Spleen (tissue), 11 donors: Measurements from ENCODE around the gene ITGB8. TPM values are rescaled to one million over a fixed set of nuclear protein-coding genes. Genes with fewer than 3 reads are reported as not detected.
"Not testable (repeated sequence)": the region's sequence is repeated elsewhere in the genome, so short reads cannot be mapped to it uniquely, and the experiment has no call there.

ENCODE experiments used
- DNase-seq: peaks from one replicate; pipeline ENCODE4 v3.0.0-alpha.2; 2020
- H3K27ac ChIP-seq, 8 donors: fragments of 200-600 bp; sonication (generic) in 7 of 8; 1 replicate in 4 of 8; 2 replicates in 4 of 8; pipeline versions ENCODE4 v1.5.0 to v1.8.0; 2016 to 2021; ENCODE audit warnings: inconsistent platforms in 4 of 8, mild to moderate bottlenecking in 4 of 8, moderate library complexity in 1 of 8
- H3K27me3 ChIP-seq, 7 donors: fragments of 200-600 bp; sonication (generic) in 6 of 7; replicated peaks in 1 of 7; 1 replicate in 4 of 7; 2 replicates in 3 of 7; pipeline versions ENCODE4 v1.5.0 to v1.8.0; 2016 to 2021; ENCODE audit warnings: inconsistent platforms in 3 of 7, mild to moderate bottlenecking in 1 of 7
- H3K36me3 ChIP-seq, 6 donors: fragments of 200-600 bp; sonication (generic) in 5 of 6; 1 replicate in 4 of 6; 2 replicates in 2 of 6; pipeline versions ENCODE4 v1.5.0 to v1.8.0; 2016 to 2021; ENCODE audit warnings: inconsistent platforms in 2 of 6
- H3K4me1 ChIP-seq, 6 donors: fragments of 200-600 bp; sonication (generic) in 5 of 6; 1 replicate in 3 of 6; 2 replicates in 3 of 6; pipeline versions ENCODE4 v1.5.0 to v1.8.0; 2016 to 2021; ENCODE audit warnings: inconsistent platforms in 3 of 6
- H3K4me3 ChIP-seq, 8 donors: fragments of 200-600 bp; sonication (generic) in 7 of 8; 1 replicate in 4 of 8; 2 replicates in 4 of 8; pipeline versions ENCODE4 v1.5.0 to v1.8.0; 2016 to 2021; ENCODE audit warnings: inconsistent platforms in 4 of 8, mild to moderate bottlenecking in 4 of 8, moderate library complexity in 2 of 8
- H3K9me3 ChIP-seq, 8 donors: fragments of 200-600 bp; sonication (generic) in 7 of 8; 1 replicate in 4 of 8; 2 replicates in 4 of 8; pipeline versions ENCODE4 v1.5.0 to v1.8.0; 2016 to 2021; ENCODE audit warnings: inconsistent platforms in 4 of 8
- CTCF ChIP-seq, 11 experiments: fragments of 200-600 bp in 7 of 11; fragments of 450-650 bp in 4 of 11; sonication (generic) in 4 of 11; IDR thresholded peaks in 8 of 11; conservative IDR thresholded peaks in 3 of 11; 1 replicate in 7 of 11; 2 replicates in 4 of 11; pipeline versions ENCODE4 v1.4.0 to v1.8.0; 2016 to 2021; ENCODE audit warnings: antibody characterized with exemption in 11 of 11, inconsistent platforms in 4 of 11, mild to moderate bottlenecking in 1 of 11
- POLR2A ChIP-seq, 3 donors: fragments of 450-650 bp; IDR thresholded peaks; one replicate each; pipeline ENCODE4 v1.5.1; 2017; ENCODE audit warnings: antibody characterized with exemption in 3 of 3, mild to moderate bottlenecking in 1 of 3
- POLR2AphosphoS5 ChIP-seq, 3 donors: sonication (generic); formaldehyde crosslinking; IDR thresholded peaks; one replicate each; pipeline ENCODE4 v1.5.1; 2017; ENCODE audit warnings: antibody characterized with exemption in 3 of 3
- WGBS, 5 donors: extraction: QIAGEN DNeasy Blood & Tissue Kit in 3 of 5; methylation state at CpG; one replicate each; pipeline versions ENCODE4 v1.1.5 to v1.1.7; 2013 to 2018; 5-methylcytosine and 5-hydroxymethylcytosine counted together
- intact Hi-C: fragments of 100-400 bp; cut with DNase I; formaldehyde crosslinking; loops from one replicate; pipeline ENCODE4 v1.15.0; 2023; ENCODE audit warnings: low total_unique reads
- polyA plus RNA-seq, 3 donors: library from polyadenylated mRNA; stranded (reverse); fragments of 200-250 nt; gene quantifications; one replicate each; pipeline ENCODE4 v1.2.1, GENCODE V29; 2013
- total RNA-seq, 7 donors: library from RNA; depleted of rRNA in 3 of 7; stranded (reverse); fragments of >200 nt in 3 of 7; fragmentation: NEBNext Ultra II Directional in 4 of 7; extraction: Animal tissue kit (Norgen Biotek cat#: 25700) in 4 of 7; gene quantifications; one replicate each; pipeline versions ENCODE4 v1.1.0 to v1.2.1, GENCODE V29; 2016 to 2021
- donor health status: healthy with polysubstance abuse.
- donor health status: DM: no; HTN: no; CAD: no; lungs with moderate emphysema.
- donor health status: DM: no; HTN: no; CAD: no.
- donor health status: Bipolar disorder and iron deficiency.
- donor health status: healthy.
- donor health status: DM: no; HTN: no; CAD: no.
- donor health status: DM: yes; HTN: yes; CAD: no.

Gene ITGB8
- total and polyA plus RNA-seq, 10 donors: 0.11 to 1.1 (median 0.28) TPM

DNA sequence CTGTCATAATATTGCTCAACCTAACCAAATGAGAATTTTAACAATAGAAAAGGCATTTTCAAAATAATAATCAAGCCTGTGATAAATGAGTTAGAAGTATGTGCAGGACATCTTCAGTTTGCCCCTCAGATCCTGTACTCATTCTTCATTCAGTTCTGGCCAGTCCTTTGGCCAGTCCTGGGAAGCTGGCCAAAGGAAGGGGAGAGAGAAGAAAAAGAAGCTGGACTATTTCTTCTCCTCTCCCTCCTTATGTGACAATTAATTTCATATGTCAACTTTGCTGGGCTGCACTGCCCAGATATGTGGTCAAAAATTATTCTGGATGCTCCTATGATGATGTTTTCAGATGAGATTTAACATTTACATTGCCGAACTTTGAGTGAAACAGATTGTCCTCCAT, 31.6 kb upstream of the ITGB8 start:
- 79 to 97% (median 90%) methylated on average over 1 of the region's 1 CpG for WGBS, 5 donors
- Histone ChIP-seq H3K27ac (no peak overlapping the region), H3K36me3 (no peaks in the 10 kb centered on the region), H3K4me1 (no peaks in the 10 kb centered on the region), H3K27me3 (no peaks in the 10 kb centered on the region), H3K9me3 (peaks cover 0 to 9% (median 0%) of the 10 kb centered on the region in 8 donors), H3K4me3 (no peak overlapping the region)
- intact Hi-C loops: no loop called here
- no peak for DNase-seq
- TF ChIP-seq POLR2AphosphoS5 (IDR thresholded peaks at IDR 0.05): no peak

- Histone ChIP-seq H3K27ac (no peak overlapping the region), H3K4me3 (no peak overlapping the region), H3K36me3 (no peaks in the 10 kb centered on the region), H3K9me3 (peaks cover 0 to 8% (median 0%) of the 10 kb centered on the region in 8 donors), H3K4me1 (no peaks in the 10 kb centered on the region), H3K27me3 (no peaks in the 10 kb centered on the region)
- no peak for DNase-seq
- intact Hi-C loops: no loop called here
- TF ChIP-seq POLR2A (IDR thresholded peaks at IDR 0.05) (no peak), POLR2AphosphoS5 (IDR thresholded peaks at IDR 0.05) (no peak), CTCF (IDR thresholded peaks at IDR 0.05 in 8 of 11, conservative IDR thresholded peaks at IDR 0.05 in 3 of 11) (no peak)
- 74 to 86% (median 83%) methylated on average over 6 of the region's 6 CpGs for WGBS, 5 donors
These were observed 30.9 kb upstream of the ITGB8 start for GRCh38 chr7:20299647-20300312.

DNA sequence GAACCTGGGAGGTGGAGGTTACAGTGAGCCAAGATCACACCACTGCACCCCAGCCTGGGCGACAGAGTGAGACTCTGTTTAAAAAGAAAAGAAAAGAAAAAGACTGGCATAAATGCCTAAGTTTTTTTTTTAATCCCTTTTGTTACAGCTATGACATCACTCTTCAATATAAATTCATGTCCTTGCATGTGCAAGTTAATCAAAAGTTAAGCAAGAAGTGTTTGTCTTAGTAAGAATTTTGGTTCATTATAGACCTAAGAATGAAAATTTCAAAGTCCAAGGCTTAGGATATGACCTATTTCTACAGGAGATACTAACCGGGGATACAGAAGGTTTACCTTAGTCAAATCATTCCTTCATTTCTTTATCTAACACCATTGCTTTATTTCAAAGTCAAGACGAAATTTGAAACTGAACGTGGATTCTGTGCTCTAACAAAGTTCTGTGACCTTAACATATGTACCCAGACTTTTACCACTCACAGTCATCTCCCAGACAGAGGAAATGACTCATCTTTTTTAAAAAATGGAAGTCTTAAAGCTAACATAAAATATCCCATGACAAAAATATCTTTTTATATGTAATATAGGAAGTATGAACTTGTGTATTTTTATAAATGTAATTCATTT, 29.3 kb upstream of the ITGB8 start:
- no peaks in the 10 kb centered on the region for H3K4me1 ChIP-seq
- 43 to 53% (median 47%) methylated on average over 4 of the region's 4 CpGs for WGBS, 5 donors
- intact Hi-C loops: no loop called here
- H3K27ac ChIP-seq: no peak overlapping the region
- TF ChIP-seq POLR2A (IDR thresholded peaks at IDR 0.05) (no peak), CTCF (IDR thresholded peaks at IDR 0.05 in 8 of 11, conservative IDR thresholded peaks at IDR 0.05 in 3 of 11) (no peak), POLR2AphosphoS5 (IDR thresholded peaks at IDR 0.05) (no peak)
- no peaks in the 10 kb centered on the region for H3K27me3 ChIP-seq
- no peaks in the 10 kb centered on the region for H3K36me3 ChIP-seq
- H3K4me3 ChIP-seq: no peak overlapping the region
- DNase-seq: no peak
- H3K9me3 ChIP-seq: no peaks in the 10 kb centered on the region

DNA sequence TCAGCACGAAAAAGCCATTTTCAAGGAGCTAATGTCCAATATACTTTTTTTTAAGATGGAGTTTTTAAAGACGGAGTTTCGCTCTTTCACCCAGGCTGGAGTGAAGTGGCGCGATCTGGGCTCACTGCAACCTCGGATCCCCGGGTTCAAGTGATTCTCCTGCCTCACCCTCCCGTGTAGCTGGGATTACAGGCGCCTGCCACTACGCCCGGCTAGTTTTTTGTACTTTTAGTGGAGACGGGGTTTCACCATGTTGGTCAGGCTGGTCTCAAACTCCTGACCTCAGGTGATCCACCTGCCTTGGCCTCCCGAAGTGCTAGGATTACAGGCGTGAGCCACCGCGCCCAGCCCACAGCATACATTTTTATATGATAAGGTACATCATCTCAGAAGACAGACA, 28.4 kb upstream of the ITGB8 start:
- H3K4me3 ChIP-seq, intact Hi-C loops: not testable (repeated sequence)

DNA sequence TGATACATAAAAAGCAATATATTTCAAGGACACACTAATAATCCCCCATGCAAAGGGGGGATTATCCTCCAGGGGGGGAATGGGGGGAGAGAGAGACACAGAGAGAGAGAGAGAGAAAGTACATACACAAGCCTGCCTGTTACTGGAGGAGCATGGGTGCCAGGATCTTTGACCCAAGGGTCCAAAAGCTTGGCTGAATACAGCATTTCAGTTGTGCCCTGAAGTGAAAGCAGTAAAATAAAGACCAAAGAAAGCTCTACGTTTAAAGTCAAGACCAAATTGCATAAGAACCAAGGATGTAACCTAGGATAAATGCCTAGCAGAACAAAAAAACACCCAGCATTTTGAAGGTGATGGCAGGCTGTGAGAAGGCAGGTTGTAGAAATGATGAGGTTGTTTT, 27.8 kb upstream of the ITGB8 start:
- intact Hi-C loops: no loop called here
- Histone ChIP-seq H3K4me1 (no peaks in the 10 kb centered on the region), H3K27me3 (no peaks in the 10 kb centered on the region), H3K27ac (no peak overlapping the region), H3K4me3 (no peak overlapping the region), H3K36me3 (no peaks in the 10 kb centered on the region), H3K9me3 (no peaks in the 10 kb centered on the region)
- TF ChIP-seq CTCF (IDR thresholded peaks at IDR 0.05 in 8 of 11, conservative IDR thresholded peaks at IDR 0.05 in 3 of 11) (no peak), POLR2AphosphoS5 (IDR thresholded peaks at IDR 0.05) (no peak), POLR2A (IDR thresholded peaks at IDR 0.05) (no peak)
- no peak for DNase-seq
- WGBS, 5 donors: 59 to 68% (median 63%) methylated on average over 1 of the region's 1 CpG

More for the DNA sequence above, 28.4 kb upstream of the ITGB8 start:
- DNase-seq, H3K36me3 ChIP-seq, H3K27me3 ChIP-seq, H3K27ac ChIP-seq, H3K9me3 ChIP-seq, H3K4me1 ChIP-seq: not testable (repeated sequence)
- 93 to 96% (median 95%) methylated on average over 16 of the region's 16 CpGs for WGBS, 5 donors
